Measurements from ENCODE around the gene USP49. TPM values are rescaled to one million over a fixed set of nuclear protein-coding genes. Genes with fewer than 3 reads are reported as not detected.

The USP49 gene
- total RNA-seq, 1 donor from 2014 or later: 4.8 TPM

DNA sequence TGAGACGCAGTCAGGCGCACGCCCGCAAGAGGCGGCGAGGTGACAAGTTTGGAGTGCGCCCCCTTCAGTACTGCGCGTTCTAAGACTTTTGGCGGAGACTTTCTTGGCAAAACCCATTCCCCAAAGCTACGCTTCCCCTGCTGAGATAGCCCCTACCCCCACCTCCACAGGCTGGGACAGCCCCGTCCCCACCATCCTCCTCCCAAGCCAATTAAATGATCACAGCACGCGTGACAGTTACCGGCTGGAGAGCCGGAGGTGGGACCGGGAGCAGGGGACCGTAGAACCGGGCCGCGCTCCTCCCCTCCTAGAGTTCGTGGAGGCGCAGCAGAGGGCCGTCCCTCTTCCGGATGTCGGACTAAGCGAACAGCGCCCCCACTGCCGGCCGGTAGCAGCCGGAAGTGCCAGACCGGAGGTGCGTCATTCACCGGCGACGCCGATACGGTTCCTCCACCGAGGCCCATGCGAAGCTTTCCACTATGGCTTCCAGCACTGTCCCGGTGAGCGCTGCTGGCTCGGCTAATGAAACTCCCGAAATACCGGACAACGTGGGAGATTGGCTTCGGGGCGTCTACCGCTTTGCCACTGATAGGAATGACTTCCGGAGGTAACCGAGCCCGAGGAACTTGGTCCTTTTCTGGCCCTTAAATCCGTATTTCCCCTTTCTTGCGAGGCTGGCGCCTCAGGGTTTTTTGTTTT is 107.8 kb downstream of the USP49 start, which contains the start of gene TOMM6:
Gene TOMM6, plus strand, starts transcription at position 476 of the 699 bp plus-strand sequence. Its CDS starts 4 bp downstream, at position 480.
- Mint-ChIP-seq H3K4me1 (ENCODE audit: low read depth) (peaks cover 17% of the 10 kb centered on the region), H3K4me3 (peak within 1 kb of the TSS; percentile 97), H3K27ac (peak within 1 kb of the TSS; percentile 93), H3K27me3 (ENCODE audit: insufficient read depth) (peaks cover 12% of the 10 kb centered on the region), H3K9me3 (no peaks in the 10 kb centered on the region), H3K36me3 (ENCODE audit: low read depth) (peaks cover 26% of the 10 kb centered on the region)
- peak; percentile 95 for DNase-seq (ENCODE audit: low spot score)
- intact Hi-C loops (cut with micrococcal nuclease): loop anchor here (1.0 to 5.0 kb wide), 15 partner anchors 8 to 1730 kb away; partner anchors contain the start of genes BYSL, FOXP4, FRS3 and MED20

DNA sequence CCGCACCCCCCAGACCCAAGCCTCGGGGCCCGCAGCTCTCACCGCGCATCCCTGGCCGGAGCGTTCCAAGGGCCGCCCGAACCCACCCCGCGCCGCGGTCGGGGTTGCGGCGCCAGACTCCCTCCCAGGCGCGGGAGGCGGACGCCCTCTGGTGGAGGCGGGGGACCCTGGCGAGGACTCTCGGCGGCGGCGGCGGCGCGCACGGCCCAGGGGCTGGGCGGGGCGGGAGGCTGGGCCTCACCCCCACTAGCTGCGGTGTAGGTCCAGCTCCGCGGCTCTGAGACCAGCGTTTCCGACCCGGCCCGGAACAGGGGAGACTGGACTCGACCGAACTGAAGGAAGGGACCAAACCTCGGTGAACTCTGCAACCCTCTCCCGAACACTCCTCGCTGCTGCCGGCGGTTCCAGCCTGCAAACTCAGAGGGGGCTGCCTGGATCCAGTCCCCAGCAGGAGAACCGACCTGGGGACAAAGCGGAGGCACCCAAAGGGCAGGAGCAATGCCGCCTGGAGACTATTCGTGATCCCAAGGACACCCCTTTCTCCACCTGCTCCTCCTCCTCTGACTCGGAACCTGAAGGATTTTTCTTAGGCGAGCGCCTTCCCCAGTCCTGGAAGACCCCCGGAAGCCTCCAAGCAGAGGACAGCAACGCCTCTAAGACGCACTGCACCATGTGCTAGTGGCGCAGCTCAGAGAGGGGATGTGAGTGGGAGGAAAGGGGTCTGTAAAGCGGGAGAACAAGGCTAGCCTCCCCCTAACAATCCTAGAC is 108.5 kb downstream of the USP49 start:
- Mint-ChIP-seq H3K4me3 (peak overlapping the region; percentile 97), H3K27me3 (ENCODE audit: insufficient read depth) (peaks cover 13% of the 10 kb centered on the region), H3K27ac (peak overlapping the region; percentile 93), H3K9me3 (no peaks in the 10 kb centered on the region), H3K4me1 (ENCODE audit: low read depth) (peaks cover 17% of the 10 kb centered on the region), H3K36me3 (ENCODE audit: low read depth) (peaks cover 20% of the 10 kb centered on the region)
- peak; percentile 88 for DNase-seq (ENCODE audit: low spot score)
- intact Hi-C loops (cut with micrococcal nuclease): loop anchor here (1.0 to 5.0 kb wide), 15 partner anchors 7 to 1731 kb away; partner anchors contain the start of genes BYSL, FOXP4, FRS3 and MED20

DNA sequence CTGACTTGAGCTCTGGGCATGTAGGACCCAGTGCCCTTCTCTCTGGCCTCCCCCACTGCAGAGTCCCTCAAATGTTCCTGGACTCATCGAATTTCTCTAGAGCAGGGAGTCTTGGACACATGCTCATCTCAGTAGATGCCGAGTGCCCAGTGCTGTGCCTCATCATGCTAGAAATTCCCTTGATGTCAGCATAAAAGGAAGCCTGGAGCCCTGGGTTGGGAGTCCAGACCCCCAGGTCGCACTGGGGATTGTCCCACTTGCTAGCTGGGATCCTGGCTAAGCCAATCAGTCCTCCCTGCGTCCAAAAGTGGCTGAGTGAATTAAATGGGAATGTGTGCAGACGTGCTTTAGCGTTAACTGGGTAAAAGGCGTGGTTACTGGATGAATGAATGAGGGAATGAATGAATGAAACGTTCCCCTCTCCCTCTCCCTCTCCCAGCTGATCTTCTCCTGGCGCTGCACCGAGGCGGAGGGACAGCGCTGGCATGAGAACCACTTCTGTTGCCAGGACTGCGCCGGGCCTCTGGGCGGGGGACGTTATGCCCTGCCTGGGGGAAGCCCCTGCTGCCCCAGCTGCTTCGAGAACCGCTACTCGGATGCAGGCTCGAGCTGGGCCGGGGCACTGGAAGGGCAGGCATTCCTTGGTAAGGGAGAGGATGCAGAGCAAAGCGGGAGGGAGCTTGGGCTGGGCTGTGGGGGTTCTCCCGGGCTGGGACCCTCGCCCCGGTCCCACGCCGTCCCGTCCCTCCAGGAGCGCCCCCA is 109.3 kb downstream of the USP49 start:
- H3K36me3 Mint-ChIP-seq (ENCODE audit: low read depth): peaks cover 17% of the 10 kb centered on the region
- peak overlapping the region; percentile 97 for H3K4me3 Mint-ChIP-seq
- peaks cover 23% of the 10 kb centered on the region for H3K4me1 Mint-ChIP-seq (ENCODE audit: low read depth)
- H3K27me3 Mint-ChIP-seq (ENCODE audit: insufficient read depth): peaks cover 18% of the 10 kb centered on the region
- no peaks in the 10 kb centered on the region for H3K9me3 Mint-ChIP-seq
- intact Hi-C loops (cut with micrococcal nuclease): loop anchor here (2.0 to 5.0 kb wide), 6 partner anchors 61 to 1731 kb away; partner anchors contain the start of genes FOXP4, NFYA, OARD1 and POLR1C
- no peak overlapping the region for H3K27ac Mint-ChIP-seq
- no peak for DNase-seq (ENCODE audit: low spot score)

DNA sequence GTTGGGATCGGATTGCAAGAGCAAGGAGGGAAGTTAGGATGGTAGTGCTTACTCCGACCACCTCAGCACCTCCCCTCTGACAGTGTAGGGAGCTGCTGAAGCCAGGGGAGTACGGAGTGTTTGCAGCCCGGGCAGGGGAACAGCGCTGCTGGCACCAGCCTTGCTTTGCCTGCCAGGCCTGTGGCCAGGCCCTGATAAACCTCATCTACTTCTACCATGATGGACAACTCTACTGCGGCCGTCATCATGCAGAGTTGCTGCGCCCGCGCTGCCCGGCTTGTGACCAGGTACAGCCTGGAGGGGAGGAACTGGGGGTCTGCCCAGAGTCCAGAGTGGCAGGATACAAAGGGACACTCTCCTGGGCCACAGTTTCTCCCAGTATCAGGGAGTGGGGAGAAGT is 109.9 kb downstream of the USP49 start:
- Mint-ChIP-seq H3K9me3 (no peaks in the 10 kb centered on the region), H3K36me3 (ENCODE audit: low read depth) (peaks cover 16% of the 10 kb centered on the region), H3K4me1 (ENCODE audit: low read depth) (peaks cover 23% of the 10 kb centered on the region), H3K4me3 (peak overlapping the region; percentile 10), H3K27me3 (ENCODE audit: insufficient read depth) (peaks cover 18% of the 10 kb centered on the region), H3K27ac (no peak overlapping the region)
- DNase-seq (ENCODE audit: low spot score): no peak
- intact Hi-C loops (cut with micrococcal nuclease): loop anchor here (5.0 kb wide), 2 partner anchors 238 to 1732 kb away; partner anchors contain the start of genes FOXP4, POLR1C and YIPF3

DNA sequence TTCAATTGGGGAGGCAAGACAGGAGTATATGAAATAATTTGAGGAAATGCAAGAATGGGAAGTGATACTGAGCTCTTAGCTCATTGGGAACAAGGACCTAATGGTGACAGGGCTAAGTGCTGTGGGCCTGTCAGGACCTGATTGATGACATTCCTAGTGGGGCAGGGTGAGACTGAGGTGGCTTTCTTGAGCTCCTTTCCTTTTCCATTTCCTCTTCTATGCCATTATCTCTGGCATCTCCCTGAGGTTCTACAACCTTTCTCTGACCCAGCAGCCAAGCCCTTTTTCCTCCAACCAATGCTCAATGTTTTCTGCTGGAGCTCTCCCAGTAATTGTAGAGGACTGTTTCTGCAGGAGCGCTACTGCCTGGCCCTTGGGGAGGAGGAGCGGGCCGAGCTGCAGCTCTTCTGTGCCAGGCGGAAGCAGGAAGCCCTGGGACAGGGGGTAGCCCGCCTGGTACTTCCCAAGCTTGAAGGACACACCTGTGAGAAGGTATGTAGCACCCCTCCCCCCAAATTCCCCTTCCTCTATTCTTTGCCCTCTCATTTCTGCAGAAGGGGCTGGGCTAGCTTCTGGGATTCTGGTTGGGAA is 110.5 kb downstream of the USP49 start:
- H3K4me3 Mint-ChIP-seq: peak overlapping the region; percentile 45
- peaks cover 18% of the 10 kb centered on the region for H3K27me3 Mint-ChIP-seq (ENCODE audit: insufficient read depth)
- H3K9me3 Mint-ChIP-seq: no peaks in the 10 kb centered on the region
- peaks cover 10% of the 10 kb centered on the region for H3K36me3 Mint-ChIP-seq (ENCODE audit: low read depth)
- no peak for DNase-seq (ENCODE audit: low spot score)
- peaks cover 17% of the 10 kb centered on the region for H3K4me1 Mint-ChIP-seq (ENCODE audit: low read depth)
- intact Hi-C loops (cut with micrococcal nuclease): loop anchor here (5.0 kb wide), 2 partner anchors 237 to 1733 kb away; partner anchors contain the start of genes FOXP4, POLR1C and YIPF3
- no peak overlapping the region for H3K27ac Mint-ChIP-seq

DNA sequence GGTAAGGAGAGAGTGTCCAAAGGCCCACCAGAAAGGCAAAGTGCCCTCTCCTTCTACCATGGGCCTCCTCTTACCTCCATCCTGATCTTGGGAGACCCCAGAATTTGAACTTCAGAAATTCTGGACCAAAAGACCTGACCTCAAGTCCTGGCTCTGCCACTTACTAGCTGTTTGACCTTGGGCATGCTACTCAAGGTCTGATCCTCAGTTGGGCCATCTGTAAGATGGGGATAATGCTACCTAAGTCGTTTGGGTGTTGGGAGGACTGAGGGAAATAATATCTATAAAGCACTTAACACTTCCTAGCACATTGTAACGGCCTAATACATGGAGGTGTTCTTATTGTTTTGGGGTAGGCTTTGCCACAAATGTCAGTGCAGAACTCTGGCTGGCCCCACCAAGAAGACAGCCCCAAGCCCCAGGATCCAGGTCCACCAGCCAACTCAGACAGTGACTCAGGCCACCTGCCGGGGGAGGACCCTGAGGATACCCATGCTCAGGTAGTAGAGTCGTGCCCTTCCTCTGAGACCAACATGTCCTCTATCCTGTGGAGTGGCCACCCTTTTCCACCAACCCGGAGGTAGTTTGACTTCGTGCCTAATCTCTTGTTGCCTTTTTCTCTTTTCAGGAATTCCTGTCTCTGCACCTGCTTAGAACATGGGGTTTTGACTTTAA is 111.9 kb downstream of the USP49 start:
- no peak for DNase-seq (ENCODE audit: low spot score)
- no peak overlapping the region for H3K27ac Mint-ChIP-seq
- H3K4me1 Mint-ChIP-seq (ENCODE audit: low read depth): peaks cover 15% of the 10 kb centered on the region
- intact Hi-C loops (cut with micrococcal nuclease): no loop called here
- H3K27me3 Mint-ChIP-seq (ENCODE audit: insufficient read depth): peaks cover 18% of the 10 kb centered on the region
- no peaks in the 10 kb centered on the region for H3K9me3 Mint-ChIP-seq
- H3K36me3 Mint-ChIP-seq (ENCODE audit: low read depth): peaks cover 3% of the 10 kb centered on the region
- H3K4me3 Mint-ChIP-seq: no peak overlapping the region

DNA sequence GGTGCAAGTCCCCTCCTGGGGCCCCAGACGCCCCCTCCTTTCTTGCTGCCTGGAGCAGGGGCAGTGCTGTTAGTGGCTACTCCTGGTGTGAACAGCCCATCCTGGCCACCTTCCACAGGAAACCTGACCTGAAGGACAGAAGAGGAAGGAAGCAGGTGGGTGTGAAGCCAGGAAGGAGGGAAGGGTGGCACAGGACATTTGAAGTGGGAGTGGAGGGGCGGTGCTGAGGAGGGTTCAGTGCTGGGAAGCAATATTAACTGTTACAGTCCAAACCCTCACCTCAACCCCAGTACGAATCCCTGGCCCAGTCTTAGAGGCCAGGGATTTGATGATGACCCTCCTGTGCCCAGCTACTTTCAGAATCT is 113.8 kb downstream of the USP49 start:
- Mint-ChIP-seq H3K27me3 (ENCODE audit: insufficient read depth) (peaks cover 15% of the 10 kb centered on the region), H3K36me3 (ENCODE audit: low read depth) (no peaks in the 10 kb centered on the region), H3K9me3 (no peaks in the 10 kb centered on the region), H3K4me1 (ENCODE audit: low read depth) (peaks cover 19% of the 10 kb centered on the region), H3K4me3 (peak overlapping the region; percentile 55), H3K27ac (no peak overlapping the region)
- intact Hi-C loops (cut with micrococcal nuclease): no loop called here
- DNase-seq (ENCODE audit: low spot score): no peak

DNA sequence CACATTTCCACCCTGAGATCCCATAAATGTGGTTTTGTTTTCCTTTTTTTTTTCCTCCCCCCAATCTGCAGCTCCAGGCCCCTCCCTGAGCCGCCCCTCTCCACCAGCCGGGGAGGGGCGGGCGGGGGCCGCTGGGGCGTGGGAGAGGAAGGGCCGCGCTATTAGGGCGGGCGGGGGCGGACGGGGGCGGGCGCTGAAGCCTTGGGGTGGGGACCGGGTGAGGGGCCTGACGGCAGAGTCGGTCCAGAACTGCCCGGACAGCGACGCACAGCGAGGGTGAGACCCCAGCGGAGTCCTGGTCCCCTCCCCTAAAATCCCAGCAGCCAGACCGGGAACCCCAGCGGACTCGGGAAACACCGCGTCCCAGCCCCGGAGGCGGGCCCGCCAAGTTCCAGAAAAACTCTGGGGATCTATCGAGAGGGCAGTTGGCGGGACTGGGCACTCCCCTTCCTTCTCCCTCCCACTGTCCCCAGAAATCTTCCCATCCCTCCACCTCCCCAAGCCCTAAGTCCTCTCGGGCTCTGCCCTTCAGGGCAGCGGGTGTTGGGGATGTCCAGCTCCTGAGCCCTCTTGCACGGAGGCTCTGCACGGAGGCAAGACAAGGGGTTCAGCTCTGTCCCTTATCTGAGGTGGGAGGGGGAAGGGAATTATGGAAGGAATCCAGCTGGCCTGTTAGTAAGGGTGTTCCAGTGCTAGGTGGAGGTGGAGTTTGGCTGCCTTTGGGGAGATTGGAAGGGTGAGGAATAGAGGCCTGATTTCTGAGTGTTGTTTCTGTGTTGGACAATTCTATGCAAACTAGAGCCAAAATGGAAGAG is 114.4 kb downstream of the USP49 start, which contains the start of gene PRICKLE4:
Gene PRICKLE4, plus strand, starts transcription at position 232 of the 815 bp plus-strand sequence. CDS start 2,692 bp downstream, outside the sequence.
- no peaks in the 10 kb centered on the region for H3K9me3 Mint-ChIP-seq
- H3K36me3 Mint-ChIP-seq (ENCODE audit: low read depth): no peaks in the 10 kb centered on the region
- H3K27ac Mint-ChIP-seq: peak within 1 kb of the TSS; percentile 63
- DNase-seq (ENCODE audit: low spot score): no peak
- H3K27me3 Mint-ChIP-seq (ENCODE audit: insufficient read depth): peaks cover 14% of the 10 kb centered on the region
- H3K4me1 Mint-ChIP-seq (ENCODE audit: low read depth): peaks cover 19% of the 10 kb centered on the region
- intact Hi-C loops (cut with micrococcal nuclease): loop anchor here (1.0 kb wide), 8 partner anchors 45 to 434 kb away; partner anchors contain the start of genes BYSL, CCND3, MED20 and TAF8
- H3K4me3 Mint-ChIP-seq: peak within 1 kb of the TSS; percentile 81

DNA sequence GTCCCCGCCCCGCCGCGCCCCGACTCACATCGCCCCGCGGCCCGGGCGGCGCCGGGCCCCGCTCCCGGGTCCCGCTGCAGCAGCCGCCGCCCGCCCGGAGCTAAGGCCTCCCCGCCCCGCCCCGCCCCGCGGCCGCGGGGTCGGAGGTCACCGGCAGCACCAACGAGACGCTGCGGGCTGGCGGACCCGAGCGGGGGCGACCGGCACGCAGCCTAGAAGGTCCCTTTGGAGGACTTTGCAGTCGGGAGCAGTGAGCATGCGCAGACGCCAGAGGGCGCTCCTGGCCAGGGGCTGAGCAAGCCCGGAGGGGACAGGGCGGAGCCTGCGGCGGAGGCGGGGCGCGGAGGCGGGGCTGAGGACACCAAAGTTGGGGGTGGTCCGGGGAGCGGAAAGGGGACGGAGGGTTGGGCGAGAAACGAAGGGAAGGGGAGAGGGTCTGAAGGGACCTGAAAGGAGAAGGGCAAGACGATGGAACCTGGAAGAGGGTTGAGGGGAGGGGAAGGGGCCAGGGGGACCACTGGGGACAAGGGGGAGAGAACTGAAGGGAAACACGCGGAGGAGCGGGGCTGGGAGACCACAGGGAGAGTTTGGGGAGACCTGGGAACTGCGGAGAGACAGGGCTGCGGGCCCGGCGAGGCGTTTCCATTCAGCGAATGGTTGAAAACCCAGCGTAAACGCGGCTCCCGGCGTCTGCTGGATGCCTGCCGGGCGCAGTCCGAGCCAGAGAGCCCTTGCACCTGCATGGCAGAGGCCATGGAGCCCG is 115.2 kb downstream of the USP49 start, which contains the start of gene FRS3:
Gene FRS3, minus strand, starts transcription at position 113 of the 763 bp plus-strand sequence. CDS start 2,913 bp downstream, outside the sequence.
- intact Hi-C loops (cut with micrococcal nuclease): loop anchor here (1.0 kb wide), 9 partner anchors 7 to 434 kb away; partner anchors contain the start of genes BYSL, CCND3, MED20 and TAF8
- no peaks in the 10 kb centered on the region for H3K36me3 Mint-ChIP-seq (ENCODE audit: low read depth)
- H3K27ac Mint-ChIP-seq: peak within 1 kb of the TSS; percentile 83
- DNase-seq (ENCODE audit: low spot score): peak; percentile 99
- H3K4me3 Mint-ChIP-seq: peak within 1 kb of the TSS; percentile 94
- H3K27me3 Mint-ChIP-seq (ENCODE audit: insufficient read depth): peaks cover 14% of the 10 kb centered on the region
- peaks cover 19% of the 10 kb centered on the region for H3K4me1 Mint-ChIP-seq (ENCODE audit: low read depth)
- no peaks in the 10 kb centered on the region for H3K9me3 Mint-ChIP-seq

DNA sequence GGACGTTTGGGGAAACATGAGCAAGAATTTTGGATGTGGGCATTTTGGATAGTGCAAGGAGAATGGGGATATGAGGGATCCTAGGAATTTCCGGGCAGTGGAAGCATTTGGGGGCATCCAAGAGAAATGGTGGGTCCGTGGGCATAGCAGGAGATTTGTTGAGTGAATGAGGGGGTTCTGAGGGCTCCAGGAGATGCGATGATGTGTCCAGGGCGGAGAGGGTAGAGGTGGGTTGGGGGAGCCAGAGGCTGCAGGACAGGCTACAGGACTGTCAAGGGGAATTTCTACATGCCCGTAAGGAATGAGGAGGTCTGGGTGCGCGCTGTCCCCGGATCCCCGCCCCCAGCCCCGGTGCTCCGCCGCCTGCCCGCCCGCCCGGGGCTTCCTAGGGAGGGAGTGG is 115.8 kb downstream of the USP49 start:
- Mint-ChIP-seq H3K4me3 (peak overlapping the region; percentile 94), H3K4me1 (ENCODE audit: low read depth) (peaks cover 19% of the 10 kb centered on the region), H3K9me3 (no peaks in the 10 kb centered on the region), H3K27me3 (ENCODE audit: insufficient read depth) (peaks cover 13% of the 10 kb centered on the region), H3K36me3 (ENCODE audit: low read depth) (peaks cover 2% of the 10 kb centered on the region), H3K27ac (peak overlapping the region; percentile 83)
- DNase-seq (ENCODE audit: low spot score): no peak
- intact Hi-C loops (cut with micrococcal nuclease): loop anchor here (1.0 kb wide), 1 partner anchor 8 kb away; the partner anchor contains the start of gene TOMM6
